OCI-LY1 (cell line): Measurements from ENCODE around the gene PNN.
"Not testable (repeated sequence)": the region's sequence is repeated elsewhere in the genome, so short reads cannot be mapped to it uniquely, and the experiment has no call there.

Experiments used
- H2AFZ ChIP-seq: fragments of 200-600 bp; sonication (generic), shearing (Covaris generic); 2 replicates; pipeline ENCODE4 v1.6.0; 2014; ENCODE audit warnings: antibody characterized with exemption, mild to moderate bottlenecking, low read length
- H3F3A ChIP-seq: fragments of 200-600 bp; sonication (generic), shearing (Covaris generic); 2 replicates; pipeline ENCODE4 v1.6.0; 2014; ENCODE audit warnings: mild to moderate bottlenecking, antibody characterized with exemption, low read length, moderate library complexity; ENCODE audit not compliant: insufficient read depth
- H3K27ac ChIP-seq: fragments of 200-600 bp; sonication (generic); 2 replicates; pipeline ENCODE4 v1.5.1; 2014; ENCODE audit warnings: low read length, mixed run types, mild to moderate bottlenecking, low read depth; ENCODE audit not compliant: poor library complexity, severe bottlenecking
- H3K27me3 ChIP-seq: fragments of 200-600 bp; sonication (generic); 2 replicates; pipeline ENCODE4 v1.6.0; 2014; ENCODE audit warnings: antibody characterized with exemption, mild to moderate bottlenecking, low read length, moderate library complexity; ENCODE audit not compliant: insufficient read depth
- H3K36me3 ChIP-seq: fragments of 200-600 bp; sonication (generic); 2 replicates; pipeline ENCODE4 v1.6.1; 2014; ENCODE audit warnings: mild to moderate bottlenecking, antibody characterized with exemption, low read length, moderate library complexity, mixed read lengths; ENCODE audit not compliant: insufficient read depth
- H3K4me1 ChIP-seq: fragments of 200-600 bp; sonication (generic); 2 replicates; pipeline ENCODE4 v1.5.1; 2014; ENCODE audit warnings: mild to moderate bottlenecking, low read length, moderate library complexity; ENCODE audit not compliant: insufficient read depth, severe bottlenecking
- H3K4me2 ChIP-seq: fragments of 200-600 bp; sonication (generic), shearing (Covaris generic); 2 replicates; pipeline ENCODE4 v1.6.1; 2014; ENCODE audit warnings: low read length
- H3K4me3 ChIP-seq: fragments of 200-600 bp; sonication (generic); 2 replicates; pipeline ENCODE4 v1.5.1; 2014; ENCODE audit warnings: low read length, low read depth, mild to moderate bottlenecking, mixed read lengths; ENCODE audit not compliant: poor library complexity, severe bottlenecking
- H3K79me2 ChIP-seq: fragments of 200-600 bp; shearing (Covaris generic); 2 replicates; pipeline ENCODE4 v1.6.1; 2016; ENCODE audit warnings: mixed run types, low read length, mixed read lengths; ENCODE audit not compliant: insufficient read depth
- H3K9ac ChIP-seq: fragments of 200-600 bp; sonication (generic), shearing (Covaris generic); 2 replicates; pipeline ENCODE4 v1.6.1; 2014; ENCODE audit warnings: mild to moderate bottlenecking, low read length, mixed read lengths
- H3K9me2 ChIP-seq: fragments of 200-600 bp; sonication (generic), shearing (Covaris generic); 2 replicates; pipeline ENCODE4 v1.6.1; 2014; ENCODE audit warnings: low read depth, mild to moderate bottlenecking, low read length, mixed read lengths
- H3K9me3 ChIP-seq: fragments of 200-600 bp; shearing (Covaris generic); 2 replicates; pipeline ENCODE4 v1.6.1; 2014; ENCODE audit warnings: low read length, mixed read lengths
- H4K20me1 ChIP-seq: fragments of 200-600 bp; sonication (generic), shearing (Covaris generic); 2 replicates; pipeline ENCODE4 v1.6.0; 2016; ENCODE audit warnings: mild to moderate bottlenecking, low read length; ENCODE audit not compliant: insufficient read depth
- CTCF ChIP-seq: fragments of 200-600 bp; sonication (generic), shearing (Covaris generic); IDR thresholded peaks from 2 replicates; pipeline ENCODE4 v1.5.1; 2017; ENCODE audit warnings: mild to moderate bottlenecking, antibody characterized with exemption, low read length, moderate library complexity, mixed read lengths
- EZH2 ChIP-seq: fragments of 200-600 bp; sonication (generic), shearing (Covaris generic); IDR thresholded peaks from 2 replicates; pipeline ENCODE4 v1.8.0; 2017; ENCODE audit warnings: borderline replicate concordance, mixed run types, mild to moderate bottlenecking, antibody characterized with exemption, low read length, moderate library complexity, mixed read lengths

The PNN gene

GRCh38 chr14:39185256-39186049 lies 10.4 kb downstream of the PNN start:
- Histone ChIP-seq H3K27ac (no peak overlapping the region), H3K79me2 (no peaks in the 10 kb centered on the region), H3F3A (peaks cover 10% of the 10 kb centered on the region; the same call in 1 of the 2 replicates), H3K9me2 (no peaks in the 10 kb centered on the region), H3K9me3 (no peaks in the 10 kb centered on the region), H3K4me2 (no peak overlapping the region), H3K9ac (no peak overlapping the region), H3K4me1 (no peaks in the 10 kb centered on the region), H4K20me1 (no peaks in the 10 kb centered on the region), H3K36me3 (peaks cover 52% of the 10 kb centered on the region), H2AFZ (no peak overlapping the region), H3K4me3 (no peak overlapping the region), H3K27me3 (no peaks in the 10 kb centered on the region)
- TF ChIP-seq CTCF = no peak
- no peak for TF ChIP-seq EZH2

GRCh38 chr14:39186941-39187525 lies 12.0 kb downstream of the PNN start:
- Histone ChIP-seq H3K27me3 (no peaks in the 10 kb centered on the region), H3K9me3 (no peaks in the 10 kb centered on the region), H3K27ac (no peak overlapping the region), H3K4me2 (no peak overlapping the region), H3K79me2 (no peaks in the 10 kb centered on the region), H4K20me1 (no peaks in the 10 kb centered on the region), H3K4me1 (no peaks in the 10 kb centered on the region), H3K9me2 (no peaks in the 10 kb centered on the region), H3K4me3 (no peak overlapping the region), H3F3A (0 out of 2 replicates have a peak, but pooled peaks cover 10% of the 10 kb centered on the region), H3K36me3 (peaks cover 36% of the 10 kb centered on the region), H2AFZ (no peak overlapping the region), H3K9ac (no peak overlapping the region)
- TF ChIP-seq CTCF (no peak), EZH2 (no peak)

DNA sequence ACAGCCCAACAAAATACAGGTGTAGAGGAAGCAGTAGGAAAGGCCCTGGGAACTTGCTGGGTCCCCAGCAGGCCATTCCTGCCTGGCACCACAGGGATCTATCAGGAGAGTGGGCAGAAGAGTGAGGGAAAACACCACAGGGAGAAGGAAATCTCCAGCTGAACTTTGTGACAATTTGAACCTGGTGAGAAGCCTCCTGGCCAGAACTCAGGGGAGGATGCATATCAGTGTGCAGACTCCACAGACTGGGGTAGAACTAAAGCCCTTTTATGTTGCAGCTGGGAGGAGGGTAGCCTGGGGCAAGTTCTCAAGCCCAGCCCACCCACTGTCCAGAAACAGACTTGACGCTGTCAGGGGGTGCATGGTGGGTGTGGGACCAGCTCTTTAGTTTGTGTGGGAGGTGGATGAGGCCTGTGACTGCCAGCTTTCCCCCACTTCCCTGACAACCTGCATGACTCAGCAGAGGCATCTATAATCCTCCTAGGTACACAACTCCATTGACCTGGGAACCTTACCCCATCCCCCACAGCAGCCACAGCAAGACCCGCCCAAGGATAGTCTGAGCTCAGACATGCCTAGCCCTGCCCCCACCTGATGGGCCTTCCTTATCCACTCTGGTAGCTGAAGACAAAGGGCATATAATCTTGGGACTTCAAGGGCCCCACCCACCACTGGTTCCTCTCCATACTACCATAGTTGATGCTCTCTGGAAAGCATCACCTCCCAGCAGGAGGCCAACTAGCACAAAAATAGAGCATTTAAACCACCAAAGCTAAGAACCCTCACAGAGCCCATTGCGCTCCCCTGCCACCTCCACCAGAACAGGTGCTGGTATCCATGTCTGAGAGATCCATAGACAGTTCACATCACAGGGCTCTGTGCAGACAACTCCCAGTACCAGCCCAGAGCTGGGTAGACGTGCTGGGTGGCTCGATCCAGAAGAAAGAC lies 28.9 kb downstream of the PNN start:
- no peaks in the 10 kb centered on the region for H3K9me3 ChIP-seq
- no peak overlapping the region for H3K9ac ChIP-seq
- H3K36me3 ChIP-seq = no peaks in the 10 kb centered on the region
- no peak overlapping the region for H3K4me2 ChIP-seq
- TF ChIP-seq EZH2 = no peak
- no peak for TF ChIP-seq CTCF
- no peak overlapping the region for H2AFZ ChIP-seq
- no peaks in the 10 kb centered on the region for H3K79me2 ChIP-seq
- H3K27me3 ChIP-seq = no peaks in the 10 kb centered on the region
- no peak overlapping the region for H3K4me3 ChIP-seq
- H3K4me1 ChIP-seq = no peaks in the 10 kb centered on the region
- no peaks in the 10 kb centered on the region for H3K9me2 ChIP-seq
- H3K27ac ChIP-seq = no peak overlapping the region
- H3F3A ChIP-seq = no peaks in the 10 kb centered on the region
- H4K20me1 ChIP-seq = no peaks in the 10 kb centered on the region

- H3K36me3 ChIP-seq, H3K9me3 ChIP-seq, H3K4me3 ChIP-seq, H3K9ac ChIP-seq, H2AFZ ChIP-seq, H3K4me2 ChIP-seq, H3F3A ChIP-seq, H3K27ac ChIP-seq, H3K79me2 ChIP-seq, H3K27me3 ChIP-seq, H4K20me1 ChIP-seq, H3K4me1 ChIP-seq, H3K9me2 ChIP-seq: not testable (repeated sequence)
Measured at GRCh38 chr14:39207430-39207829, 32.4 kb downstream of the PNN start.
